Stimulated activated CD8-positive, alpha-beta memory T cell treated with anti-CD3 and anti-CD28 coated beads, Interleukin-15, amount 100 ng/mL, for 48 hours (primary cell): Measurements from ENCODE around the gene ADAM15.

Experiments used
- DNase-seq, 2 donors: peaks; one replicate each; pipeline ENCODE4 v3.0.0-alpha.2; 2020; ENCODE audit warnings: low read depth in 2 of 2

The ADAM15 gene

GRCh38 chr1:155032886-155033285 is 18.2 kb upstream of the ADAM15 start:
- DNase-seq: no peak

- no peak for DNase-seq
Measured at GRCh38 chr1:155033524-155033923, 17.6 kb upstream of the ADAM15 start, which contains the start of the genes DCST1 and DCST2. Gene DCST1, plus strand, starts transcription at chr1:155033824. Its CDS starts 213 bp downstream, at chr1:155034037. Gene DCST2, minus strand, starts transcription at chr1:155033781. Its CDS starts 80 bp downstream, at chr1:155033701.

- DNase-seq: no peak
Measured at GRCh38 chr1:155034318-155035208, 16.6 kb upstream of the ADAM15 start.

- no peak for DNase-seq
Measured at GRCh38 chr1:155035936-155036335, 15.2 kb upstream of the ADAM15 start.

GRCh38 chr1:155037043-155037442 is 14.1 kb upstream of the ADAM15 start:
- DNase-seq: no peak

GRCh38 chr1:155037851-155038441 is 13.2 kb upstream of the ADAM15 start:
- no peak for DNase-seq

GRCh38 chr1:155038602-155039307 is 12.4 kb upstream of the ADAM15 start:
- no peak for DNase-seq

- no peak for DNase-seq
Measured at GRCh38 chr1:155039308-155039669, 11.8 kb upstream of the ADAM15 start.

GRCh38 chr1:155040358-155041093 is 10.6 kb upstream of the ADAM15 start:
- no peak for DNase-seq

- no peak for DNase-seq
Measured at GRCh38 chr1:155042789-155043188, 8.3 kb upstream of the ADAM15 start.

GRCh38 chr1:155043301-155043702 is 7.8 kb upstream of the ADAM15 start:
- DNase-seq: no peak

GRCh38 chr1:155043793-155044192 is 7.3 kb upstream of the ADAM15 start:
- DNase-seq: no peak

GRCh38 chr1:155044365-155044764 is 6.8 kb upstream of the ADAM15 start:
- no peak for DNase-seq

GRCh38 chr1:155044812-155045657 is 6.1 kb upstream of the ADAM15 start:
- peak in 1 of 2 donors; percentile 37 for DNase-seq

GRCh38 chr1:155048449-155049334 is 2.4 kb upstream of the ADAM15 start:
- no peak for DNase-seq

GRCh38 chr1:155049651-155050559 is 1.2 kb upstream of the ADAM15 start:
- DNase-seq: no peak

- DNase-seq: no peak
Measured at GRCh38 chr1:155051342-155051776, 243 bp downstream of the ADAM15 start.

- DNase-seq: no peak
Measured at GRCh38 chr1:155051777-155052398, 772 bp downstream of the ADAM15 start.
